PC-3 (cell line): ENCODE results near the gene REN. TPM values are rescaled to one million over a fixed set of nuclear protein-coding genes. Genes with fewer than 3 reads are reported as not detected.

Source experiments
- ATAC-seq: fragments of 200-7000 bp; cut with Tn5 transposase; 2 replicates; pipeline ENCODE4 v1.9.1; 2020; ENCODE audit warnings: mild to moderate bottlenecking, moderate library complexity
- BruUV-seq: library from RNA; stranded (reverse); fragments of 400-500 nt; replicated peaks from 2 replicates; lab custom pipeline; 2021; lab: Mats Ljungman, UMichigan
- CTCF ChIA-PET: fragments of 300-600 bp; sonication (Branson Sonifier 250); formaldehyde crosslinking; loops from one replicate; lab custom pipeline; 2022; ENCODE audit warnings: antibody characterized with exemption; lab: Charles Lee
- POLR2A ChIA-PET: fragments of 300-600 bp; sonication (Branson Sonifier 250); formaldehyde crosslinking; loops from one replicate; lab custom pipeline; 2022; ENCODE audit warnings: antibody characterized with exemption; ENCODE audit not compliant: unreplicated experiment; lab: Charles Lee
- DNase-seq: peaks from one replicate; pipeline ENCODE4 v3.0.0-alpha.2; 2015
- H2AFZ ChIP-seq: fragments of 300-600 bp; sonication (generic); 2 replicates; pipeline ENCODE4 v1.6.0; 2016; ENCODE audit warnings: antibody characterized with exemption, low read length
- H3F3A ChIP-seq: fragments of 300-600 bp; sonication (generic); one replicate; pipeline ENCODE4 v1.6.0; 2017; ENCODE audit warnings: antibody characterized with exemption, low read length, control low read depth, mild to moderate bottlenecking; ENCODE audit not compliant: unreplicated experiment
- H3K27ac ChIP-seq: fragments of 300-600 bp; sonication (generic); 2 replicates; pipeline ENCODE4 v1.5.1; 2016; ENCODE audit warnings: mild to moderate bottlenecking, low read length
- H3K27me3 ChIP-seq: fragments of 300-600 bp; sonication (generic); 2 replicates; pipeline ENCODE4 v1.6.1; 2016; ENCODE audit warnings: low read length, mixed read lengths
- H3K36me3 ChIP-seq: fragments of 300-600 bp; sonication (generic); 2 replicates; pipeline ENCODE4 v1.6.1; 2016; ENCODE audit warnings: low read depth, mixed run types, low read length, mixed read lengths
- H3K4me1 ChIP-seq: fragments of 300-600 bp; sonication (generic); 2 replicates; pipeline ENCODE4 v1.5.1; 2016; ENCODE audit warnings: low read length; ENCODE audit not compliant: insufficient read depth
- H3K4me2 ChIP-seq: fragments of 300-600 bp; sonication (generic); 2 replicates; pipeline ENCODE4 v1.6.0; 2016; ENCODE audit warnings: low read length
- H3K4me3 ChIP-seq: fragments of 300-600 bp; sonication (generic); 2 replicates; pipeline ENCODE4 v1.5.1; 2016; ENCODE audit warnings: mild to moderate bottlenecking, low read length, mixed read lengths
- H3K79me2 ChIP-seq: fragments of 300-600 bp; sonication (generic); 2 replicates; pipeline ENCODE4 v1.6.1; 2017; ENCODE audit warnings: low read length, mixed read lengths
- H3K9ac ChIP-seq: fragments of 300-600 bp; sonication (generic); 2 replicates; pipeline ENCODE4 v1.6.0; 2016; ENCODE audit warnings: mild to moderate bottlenecking, low read length
- H3K9me2 ChIP-seq: fragments of 300-600 bp; sonication (generic); replicated peaks from 2 replicates; pipeline ENCODE4 v1.6.1; 2016; ENCODE audit warnings: mixed run types, low read length, mixed read lengths
- H3K9me3 ChIP-seq: fragments of 300-600 bp; sonication (generic); 2 replicates; pipeline ENCODE4 v1.6.1; 2016; ENCODE audit warnings: low read length, mixed read lengths
- H4K20me1 ChIP-seq: fragments of 300-600 bp; sonication (generic); 2 replicates; pipeline ENCODE4 v1.6.1; 2016; ENCODE audit warnings: low read length, mixed read lengths
- EZH2 ChIP-seq: fragments of 300-600 bp; sonication (generic); IDR thresholded peaks from one replicate; pipeline ENCODE4 v1.6.1; 2017; ENCODE audit warnings: antibody characterized with exemption, mild to moderate bottlenecking, low read length; ENCODE audit not compliant: unreplicated experiment
- EZH2phosphoT487 ChIP-seq: fragments of 300-600 bp; sonication (generic); IDR thresholded peaks from 2 replicates; pipeline ENCODE4 v1.6.1; 2018; ENCODE audit warnings: mild to moderate bottlenecking, antibody characterized with exemption, low read length, borderline replicate concordance
- intact Hi-C: fragments of 100-400 bp; cut with micrococcal nuclease; formaldehyde crosslinking; loops from 2 replicates; pipeline ENCODE4 v1.9.0; 2023
- total RNA-seq: library from RNA; depleted of rRNA; stranded (reverse); fragments of >200 nt; gene quantifications from 2 replicates; pipeline ENCODE4 v1.2.3, GENCODE V29; 2014
- TF ChIP-seq, protein P1 (sequence below): fragments of 300-600 bp; sonication (generic); conservative IDR thresholded peaks from 2 replicates; pipeline ENCODE4 v1.5.1; 2017; ENCODE audit warnings: antibody characterized with exemption, low read depth, mild to moderate bottlenecking, low read length

REN gene
- total RNA-seq, 1 experiment from 2014 or later, result 2.7 TPM

DNA sequence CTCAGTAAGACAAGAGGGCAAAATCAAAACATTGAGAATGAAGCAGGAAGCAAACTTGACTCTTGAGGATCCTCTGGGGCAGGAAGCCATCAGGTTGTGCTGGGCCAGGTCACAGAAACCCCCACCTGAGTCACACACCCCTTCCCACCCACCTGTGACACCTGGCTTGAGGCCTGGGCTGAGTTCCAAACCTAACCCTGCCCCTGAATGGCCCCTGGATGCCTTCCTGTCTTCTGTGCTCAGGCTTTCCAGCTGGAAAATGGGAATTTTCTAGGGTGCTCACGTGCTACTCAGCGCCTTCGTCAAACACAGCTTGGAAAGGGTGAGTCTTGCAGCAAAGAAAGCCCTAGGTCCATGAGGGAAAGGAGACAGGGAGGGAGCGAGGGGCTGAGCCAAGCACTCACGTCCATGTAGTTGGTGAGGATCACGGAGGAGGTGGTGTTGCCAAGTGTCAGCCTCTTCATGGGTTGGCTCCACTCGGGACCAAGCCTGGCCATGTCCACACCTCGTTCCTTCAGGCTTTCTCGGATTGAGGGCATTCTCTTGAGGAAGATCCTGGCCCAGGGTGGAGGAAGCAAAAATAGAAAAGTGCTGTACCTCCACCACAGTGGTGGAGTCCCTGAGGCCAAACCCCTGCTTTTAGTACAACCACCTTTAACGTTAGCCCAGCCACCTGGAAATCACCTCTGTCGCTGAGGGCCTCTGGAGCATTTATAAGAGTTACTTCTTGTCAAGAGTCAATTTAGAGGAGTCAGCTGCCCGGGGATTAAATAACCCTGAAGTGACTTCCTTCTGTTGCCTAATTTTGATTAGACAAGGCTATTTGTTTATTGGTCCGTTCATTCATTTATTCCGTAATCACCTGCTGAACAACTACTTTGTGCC, 4.3 kb downstream of the REN start:
- Histone ChIP-seq H3K79me2 (no peaks in the 10 kb centered on the region), H3K4me3 (no peak overlapping the region), H4K20me1 (no peaks in the 10 kb centered on the region), H3K27ac (no peak overlapping the region), H3K36me3 (no peaks in the 10 kb centered on the region), H3F3A (no peaks in the 10 kb centered on the region), H2AFZ (peak overlapping the region; percentile 39), H3K4me2 (peak overlapping the region; percentile 6), H3K9ac (no peak overlapping the region), H3K27me3 (no peaks in the 10 kb centered on the region), H3K9me2 (no peaks in the 10 kb centered on the region), H3K4me1 (peaks cover 16% of the 10 kb centered on the region), H3K9me3 (no peaks in the 10 kb centered on the region)
- ATAC-seq, result no peak
- peak; percentile 42 for DNase-seq
- intact Hi-C loops, result loop anchor here (1.0 kb wide), 5 partner anchors 36 to 301 kb away; partner anchors contain the start of gene SNRPE
- CTCF ChIA-PET, result interaction anchor here (0.5 to 2.6 kb wide), 14 partner anchors 10 to 327 kb away, joined by 3 to 70 read pairs (median 6); partner anchors contain the start of genes ETNK2, GOLT1A and SNRPE
- BruUV-seq, result no TSS peak
- TF ChIP-seq EZH2phosphoT487, result no peak
- TF ChIP-seq, protein P1, sequence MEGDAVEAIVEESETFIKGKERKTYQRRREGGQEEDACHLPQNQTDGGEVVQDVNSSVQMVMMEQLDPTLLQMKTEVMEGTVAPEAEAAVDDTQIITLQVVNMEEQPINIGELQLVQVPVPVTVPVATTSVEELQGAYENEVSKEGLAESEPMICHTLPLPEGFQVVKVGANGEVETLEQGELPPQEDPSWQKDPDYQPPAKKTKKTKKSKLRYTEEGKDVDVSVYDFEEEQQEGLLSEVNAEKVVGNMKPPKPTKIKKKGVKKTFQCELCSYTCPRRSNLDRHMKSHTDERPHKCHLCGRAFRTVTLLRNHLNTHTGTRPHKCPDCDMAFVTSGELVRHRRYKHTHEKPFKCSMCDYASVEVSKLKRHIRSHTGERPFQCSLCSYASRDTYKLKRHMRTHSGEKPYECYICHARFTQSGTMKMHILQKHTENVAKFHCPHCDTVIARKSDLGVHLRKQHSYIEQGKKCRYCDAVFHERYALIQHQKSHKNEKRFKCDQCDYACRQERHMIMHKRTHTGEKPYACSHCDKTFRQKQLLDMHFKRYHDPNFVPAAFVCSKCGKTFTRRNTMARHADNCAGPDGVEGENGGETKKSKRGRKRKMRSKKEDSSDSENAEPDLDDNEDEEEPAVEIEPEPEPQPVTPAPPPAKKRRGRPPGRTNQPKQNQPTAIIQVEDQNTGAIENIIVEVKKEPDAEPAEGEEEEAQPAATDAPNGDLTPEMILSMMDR, result no peak
- TF ChIP-seq EZH2, result no peak
- POLR2A ChIA-PET, result no interaction called here

DNA sequence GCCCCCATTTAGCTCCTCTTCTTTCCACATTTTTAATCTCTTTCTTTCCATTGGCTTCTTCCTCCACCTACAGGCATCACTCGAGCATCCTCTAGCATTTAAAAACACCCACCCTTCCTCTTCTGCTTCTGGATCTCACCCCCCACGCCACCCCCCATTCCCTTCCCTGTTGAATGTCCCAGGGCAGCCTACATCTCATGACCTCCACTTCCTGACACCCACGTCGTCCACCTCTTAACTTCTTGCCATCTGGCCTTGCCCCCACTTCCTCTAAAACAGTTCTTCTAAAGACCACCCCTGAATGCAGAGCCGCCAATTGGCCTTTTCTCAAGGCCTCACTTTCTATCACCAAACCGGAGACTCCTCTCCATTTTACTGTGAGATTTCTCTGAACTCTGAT, 8.2 kb downstream of the REN start:
- peaks cover 16% of the 10 kb centered on the region for H3K4me1 ChIP-seq
- ATAC-seq (no peak), DNase-seq (no peak)
- H3K79me2 ChIP-seq, result no peaks in the 10 kb centered on the region
- H3F3A ChIP-seq, result no peaks in the 10 kb centered on the region
- ChIA-PET POLR2A (no interaction called here), CTCF (interaction anchor here (0.5 kb wide), 1 partner anchor 53 kb away, joined by 7 read pairs; no protein-coding TSS in a partner anchor)
- no peaks in the 10 kb centered on the region for H3K36me3 ChIP-seq
- no TSS peak for BruUV-seq
- H3K27ac ChIP-seq, result no peak overlapping the region
- H3K9me2 ChIP-seq, result no peaks in the 10 kb centered on the region
- no peak overlapping the region for H2AFZ ChIP-seq
- H3K9me3 ChIP-seq, result no peaks in the 10 kb centered on the region
- H3K4me2 ChIP-seq, result no peak overlapping the region
- TF ChIP-seq EZH2 (no peak), EZH2phosphoT487 (no peak)
- TF ChIP-seq, protein P1, result no peak
- no peaks in the 10 kb centered on the region for H3K27me3 ChIP-seq
- no peak overlapping the region for H3K9ac ChIP-seq
- no peaks in the 10 kb centered on the region for H4K20me1 ChIP-seq
- H3K4me3 ChIP-seq, result no peak overlapping the region
- intact Hi-C loops, result no loop called here

DNA sequence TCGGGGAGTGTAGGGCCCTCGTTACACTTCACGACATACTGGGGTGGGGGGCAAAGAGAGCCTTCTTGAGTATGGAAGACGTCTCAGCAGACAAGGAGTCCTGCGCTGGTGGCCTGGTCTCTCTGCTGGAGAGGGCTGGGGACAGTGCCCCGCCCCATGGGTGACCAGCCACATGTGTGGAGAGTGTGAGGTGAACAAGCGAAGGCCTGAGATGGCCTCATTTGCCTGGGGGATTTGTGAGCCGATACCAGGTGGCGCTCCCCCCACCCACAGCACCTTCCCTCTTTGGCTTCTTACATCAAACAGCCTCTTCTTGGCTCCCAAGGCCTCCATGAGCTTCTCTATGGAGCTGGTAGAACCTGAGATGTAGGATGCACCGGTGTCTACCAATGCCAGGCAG, 10.3 kb downstream of the REN start:
- no peak for ATAC-seq
- Histone ChIP-seq H3K9ac (no peak overlapping the region), H3K4me3 (no peak overlapping the region), H3K27me3 (no peaks in the 10 kb centered on the region), H3K4me2 (no peak overlapping the region), H3K9me2 (no peaks in the 10 kb centered on the region), H3K79me2 (no peaks in the 10 kb centered on the region), H3K36me3 (no peaks in the 10 kb centered on the region), H2AFZ (no peak overlapping the region), H4K20me1 (no peaks in the 10 kb centered on the region), H3K9me3 (no peaks in the 10 kb centered on the region), H3K4me1 (peaks cover 12% of the 10 kb centered on the region; the same call in 1 of the 2 replicates), H3F3A (no peaks in the 10 kb centered on the region), H3K27ac (no peak overlapping the region)
- intact Hi-C loops, result no loop called here
- POLR2A ChIA-PET, result no interaction called here
- CTCF ChIA-PET, result no interaction called here
- BruUV-seq, result no TSS peak
- TF ChIP-seq, protein P1, result no peak
- no peak for TF ChIP-seq EZH2phosphoT487
- TF ChIP-seq EZH2, result no peak
- no peak for DNase-seq
